Endodermal cell (in vitro differentiated cells): ENCODE measurements around the gene TARS3. TPM values are rescaled to one million over a fixed set of nuclear protein-coding genes. Genes with fewer than 3 reads are reported as not detected.

Experiments used
- DNase-seq: peaks from one replicate; pipeline ENCODE4 v3.0.0-alpha.2; 2017
- H3K27ac ChIP-seq: 2 replicates; pipeline ENCODE4 v1.5.1; 2013; ENCODE audit warnings: mild to moderate bottlenecking, low read depth, low read length, moderate library complexity
- H3K27me3 ChIP-seq: 2 replicates; pipeline ENCODE4 v1.6.1; 2013; ENCODE audit warnings: mild to moderate bottlenecking, low read length, moderate library complexity; ENCODE audit not compliant: insufficient read depth, control insufficient read depth, poor library complexity, severe bottlenecking
- H3K36me3 ChIP-seq: 2 replicates; pipeline ENCODE4 v1.7.0; 2013; ENCODE audit warnings: mild to moderate bottlenecking, low read length, moderate library complexity; ENCODE audit not compliant: control insufficient read depth, insufficient read depth
- H3K4me1 ChIP-seq: one replicate; pipeline ENCODE4 v1.7.0; 2013; ENCODE audit warnings: low read length; ENCODE audit not compliant: control insufficient read depth, insufficient read depth
- H3K4me3 ChIP-seq: 2 replicates; pipeline ENCODE4 v1.5.1; 2013; ENCODE audit warnings: mild to moderate bottlenecking, low read length, moderate library complexity
- H3K9ac ChIP-seq: 2 replicates; pipeline ENCODE4 v1.6.1; 2013; ENCODE audit warnings: mild to moderate bottlenecking, low read length, moderate library complexity; ENCODE audit not compliant: poor library complexity, severe bottlenecking; ENCODE audit errors: extremely low read depth
- H3K9me3 ChIP-seq: 2 replicates; pipeline ENCODE4 v1.6.1; 2013; ENCODE audit warnings: mild to moderate bottlenecking, low read length, moderate library complexity; ENCODE audit not compliant: control insufficient read depth
- H3K27ac Mint-ChIP-seq: 2 replicates; pipeline ENCODE4 v1.8.0; 2020; ENCODE audit warnings: mixed read lengths
- H3K27me3 Mint-ChIP-seq: 2 replicates; pipeline ENCODE4 v1.8.0; 2021; ENCODE audit warnings: mild to moderate bottlenecking, mixed read lengths; ENCODE audit not compliant: insufficient read depth
- H3K36me3 Mint-ChIP-seq: 2 replicates; pipeline ENCODE4 v1.8.0; 2020; ENCODE audit warnings: low read depth, mixed read lengths
- H3K4me1 Mint-ChIP-seq: 2 replicates; pipeline ENCODE4 v1.8.0; 2020; ENCODE audit warnings: mixed read lengths
- H3K4me3 Mint-ChIP-seq: 2 replicates; pipeline ENCODE4 v1.8.0; 2020; ENCODE audit warnings: mild to moderate bottlenecking, moderate library complexity, mixed read lengths
- H3K9me3 Mint-ChIP-seq: 2 replicates; pipeline ENCODE4 v1.8.0; 2020; ENCODE audit warnings: mild to moderate bottlenecking, mixed read lengths
- CTCF ChIP-seq: fragments of 200-600 bp; sonication (generic); conservative IDR thresholded peaks from 2 replicates; pipeline ENCODE4 v1.5.0; 2021; ENCODE audit warnings: antibody characterized with exemption, mild to moderate bottlenecking
- WGBS, 2 experiments: methylation state at CpG; one replicate each; pipeline versions ENCODE4 v1.1.5 to v1.1.7; 2013; ENCODE audit warnings: missing lambda C conversion rate in 2 of 2, mixed read lengths in 1 of 2; ENCODE audit not compliant: insufficient coverage in 1 of 2, insufficient read length in 1 of 2; 5-methylcytosine and 5-hydroxymethylcytosine counted together
- total RNA-seq, 2 donors: library from RNA; stranded (reverse); fragmentation: NEBNext Ultra II Directional in 1 of 2; extraction: Animal tissue kit (Norgen Biotek cat#: 25700) in 1 of 2; gene quantifications; 2 replicates in 1 of 2; 3 replicates in 1 of 2; pipeline ENCODE4 v1.2.1, GENCODE V29; 2021

TARS3 gene
- total RNA-seq, 2 donors from 2014 or later = 11.7 to 13.6 TPM

- H3K27ac ChIP-seq = peak overlapping the region; percentile 3
- no peaks in the 10 kb centered on the region for H3K9me3 ChIP-seq
- WGBS, 2 experiments = 89 to 94% methylated on average over 3 to 11 of the region's 11 CpGs
- DNase-seq = no peak
- TF ChIP-seq CTCF = no peak
- no peak overlapping the region for H3K9ac ChIP-seq
- Mint-ChIP-seq H3K27ac (no peak overlapping the region), H3K27me3 (peaks cover 19% of the 10 kb centered on the region), H3K9me3 (no peaks in the 10 kb centered on the region), H3K4me3 (no peak overlapping the region), H3K4me1 (peaks cover 12% of the 10 kb centered on the region), H3K36me3 (no peaks in the 10 kb centered on the region)
- H3K27me3 ChIP-seq = no peaks in the 10 kb centered on the region
- H3K4me3 ChIP-seq = no peak overlapping the region
- H3K36me3 ChIP-seq = no peaks in the 10 kb centered on the region
- H3K4me1 ChIP-seq = peaks cover 3% of the 10 kb centered on the region
Measured at GRCh38 chr15:101612676-101613075, 111.6 kb downstream of the TARS3 start.

- no peaks in the 10 kb centered on the region for H3K9me3 Mint-ChIP-seq
- H3K27me3 Mint-ChIP-seq = peaks cover 17% of the 10 kb centered on the region
- H3K4me1 ChIP-seq = peaks cover 3% of the 10 kb centered on the region
- no peak for TF ChIP-seq CTCF
- no peaks in the 10 kb centered on the region for H3K36me3 Mint-ChIP-seq
- H3K9ac ChIP-seq = no peak overlapping the region
- no peak for DNase-seq
- H3K36me3 ChIP-seq = no peaks in the 10 kb centered on the region
- H3K4me3 Mint-ChIP-seq = no peak overlapping the region
- H3K9me3 ChIP-seq = no peaks in the 10 kb centered on the region
- 90 to 93% methylated on average over 5 to 10 of the region's 10 CpGs for WGBS, 2 experiments
- H3K27ac Mint-ChIP-seq = no peak overlapping the region
- H3K27ac ChIP-seq = no peak overlapping the region
- H3K27me3 ChIP-seq = no peaks in the 10 kb centered on the region
- peaks cover 12% of the 10 kb centered on the region for H3K4me1 Mint-ChIP-seq
- H3K4me3 ChIP-seq = no peak overlapping the region
Measured at GRCh38 chr15:101611580-101612299, 112.5 kb downstream of the TARS3 start.

GRCh38 chr15:101611007-101611406 lies 113.3 kb downstream of the TARS3 start:
- no peaks in the 10 kb centered on the region for H3K27me3 ChIP-seq
- DNase-seq = no peak
- Mint-ChIP-seq H3K4me3 (no peak overlapping the region), H3K36me3 (no peaks in the 10 kb centered on the region), H3K27ac (no peak overlapping the region), H3K4me1 (peaks cover 5% of the 10 kb centered on the region), H3K27me3 (peaks cover 12% of the 10 kb centered on the region), H3K9me3 (no peaks in the 10 kb centered on the region)
- no peak for TF ChIP-seq CTCF
- peaks cover under 1% of the 10 kb centered on the region for H3K4me1 ChIP-seq
- H3K4me3 ChIP-seq = no peak overlapping the region
- no peaks in the 10 kb centered on the region for H3K36me3 ChIP-seq
- H3K9me3 ChIP-seq = no peaks in the 10 kb centered on the region
- no peak overlapping the region for H3K27ac ChIP-seq
- 89 to 91% methylated on average over 10 to 15 of the region's 15 CpGs for WGBS, 2 experiments
- no peak overlapping the region for H3K9ac ChIP-seq
